HFFc6 (cell line): ENCODE measurements around the gene GPR17. TPM values are rescaled to one million over a fixed set of nuclear protein-coding genes. Genes with fewer than 3 reads are reported as not detected.

ENCODE experiments used
- DNase-seq: peaks from one replicate; pipeline ENCODE4 v3.0.0-alpha.2; 2018
- H3K27ac Mint-ChIP-seq: 2 replicates; pipeline ENCODE4 v1.8.0; 2020; ENCODE audit warnings: mild to moderate bottlenecking, mixed read lengths
- H3K27me3 Mint-ChIP-seq: 2 replicates; pipeline ENCODE4 v1.8.0; 2021; ENCODE audit warnings: mild to moderate bottlenecking, moderate library complexity, mixed read lengths; ENCODE audit not compliant: insufficient read depth
- H3K36me3 Mint-ChIP-seq: 2 replicates; pipeline ENCODE4 v1.8.0; 2021; ENCODE audit warnings: low read depth, mixed read lengths
- H3K4me1 Mint-ChIP-seq: 2 replicates; pipeline ENCODE4 v1.8.0; 2020; ENCODE audit warnings: low read depth, mixed read lengths
- H3K4me3 Mint-ChIP-seq: 2 replicates; pipeline ENCODE4 v1.8.0; 2020; ENCODE audit warnings: mild to moderate bottlenecking, moderate library complexity, mixed read lengths
- H3K9me3 Mint-ChIP-seq: 2 replicates; pipeline ENCODE4 v1.8.0; 2020; ENCODE audit warnings: mild to moderate bottlenecking, mixed read lengths
- CTCF ChIP-seq: fragments of 200-600 bp; sonication (generic); IDR thresholded peaks from 2 replicates; pipeline ENCODE4 v1.5.0; 2021; ENCODE audit warnings: antibody characterized with exemption, mild to moderate bottlenecking
- total RNA-seq, 6 experiments: library from RNA; stranded (reverse); fragmentation: NEBNext Ultra II Directional; extraction: Animal tissue kit (Norgen Biotek cat#: 25700); gene quantifications; 2 replicates in 1 of 6; 3 replicates in 5 of 6; pipeline ENCODE4 v1.2.3, GENCODE V29; 2021

Gene GPR17
- total RNA-seq, 6 experiments from 2014 or later: not detected

GRCh38 chr2:127612111-127612822, 33.7 kb upstream of the GPR17 start:
- H3K36me3 Mint-ChIP-seq: peaks cover 27% of the 10 kb centered on the region
- peaks cover 3% of the 10 kb centered on the region for H3K27me3 Mint-ChIP-seq
- H3K4me1 Mint-ChIP-seq: peaks cover 34% of the 10 kb centered on the region
- no peak overlapping the region for H3K4me3 Mint-ChIP-seq
- no peak for DNase-seq
- H3K9me3 Mint-ChIP-seq: peaks cover 17% of the 10 kb centered on the region
- TF ChIP-seq CTCF: no peak
- H3K27ac Mint-ChIP-seq: no peak overlapping the region

GRCh38 chr2:127614246-127614645, 31.7 kb upstream of the GPR17 start:
- peaks cover 32% of the 10 kb centered on the region for H3K36me3 Mint-ChIP-seq
- no peak for DNase-seq
- no peak overlapping the region for H3K4me3 Mint-ChIP-seq
- H3K27ac Mint-ChIP-seq: peak overlapping the region; percentile 87; the same call in 1 of the 2 replicates
- H3K4me1 Mint-ChIP-seq: peaks cover 51% of the 10 kb centered on the region
- no peak for TF ChIP-seq CTCF
- H3K9me3 Mint-ChIP-seq: peaks cover 17% of the 10 kb centered on the region
- H3K27me3 Mint-ChIP-seq: peaks cover 3% of the 10 kb centered on the region

DNA sequence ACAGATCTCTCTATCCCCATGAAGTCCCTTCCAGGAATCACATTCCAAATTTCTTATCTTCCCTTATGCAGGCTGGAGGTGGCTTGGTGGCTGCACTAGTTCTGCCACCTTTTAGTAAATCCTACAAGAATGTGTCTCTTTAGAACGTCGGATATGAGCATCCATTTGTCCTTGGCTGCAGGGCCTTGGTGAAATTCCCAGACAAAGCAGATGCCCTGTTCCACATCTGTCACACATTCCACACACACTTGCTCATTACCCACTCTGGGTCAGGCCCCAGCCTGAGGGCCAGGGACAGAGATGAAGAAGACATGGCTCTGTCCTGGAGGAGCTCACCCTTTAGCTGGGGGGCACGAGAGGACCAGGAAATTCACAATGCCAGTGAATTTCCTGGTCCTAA, 31.2 kb upstream of the GPR17 start:
- peak; percentile 84 for DNase-seq
- peaks cover 56% of the 10 kb centered on the region for H3K4me1 Mint-ChIP-seq
- TF ChIP-seq CTCF: no peak
- H3K27me3 Mint-ChIP-seq: peaks cover 3% of the 10 kb centered on the region
- H3K4me3 Mint-ChIP-seq: peak overlapping the region; percentile 82
- peaks cover 17% of the 10 kb centered on the region for H3K9me3 Mint-ChIP-seq
- peak overlapping the region; percentile 87 for H3K27ac Mint-ChIP-seq
- peaks cover 32% of the 10 kb centered on the region for H3K36me3 Mint-ChIP-seq

- 0 out of 2 replicates have a peak, but pooled peaks have one; percentile 14 for TF ChIP-seq CTCF
- peaks cover 60% of the 10 kb centered on the region for H3K4me1 Mint-ChIP-seq
- peak overlapping the region; percentile 82 for H3K4me3 Mint-ChIP-seq
- peaks cover 3% of the 10 kb centered on the region for H3K27me3 Mint-ChIP-seq
- peaks cover 17% of the 10 kb centered on the region for H3K9me3 Mint-ChIP-seq
- H3K36me3 Mint-ChIP-seq: peaks cover 27% of the 10 kb centered on the region
- peak overlapping the region; percentile 87 for H3K27ac Mint-ChIP-seq
- DNase-seq: peak; percentile 90
Measured at GRCh38 chr2:127615511-127616166, 30.3 kb upstream of the GPR17 start.

DNA sequence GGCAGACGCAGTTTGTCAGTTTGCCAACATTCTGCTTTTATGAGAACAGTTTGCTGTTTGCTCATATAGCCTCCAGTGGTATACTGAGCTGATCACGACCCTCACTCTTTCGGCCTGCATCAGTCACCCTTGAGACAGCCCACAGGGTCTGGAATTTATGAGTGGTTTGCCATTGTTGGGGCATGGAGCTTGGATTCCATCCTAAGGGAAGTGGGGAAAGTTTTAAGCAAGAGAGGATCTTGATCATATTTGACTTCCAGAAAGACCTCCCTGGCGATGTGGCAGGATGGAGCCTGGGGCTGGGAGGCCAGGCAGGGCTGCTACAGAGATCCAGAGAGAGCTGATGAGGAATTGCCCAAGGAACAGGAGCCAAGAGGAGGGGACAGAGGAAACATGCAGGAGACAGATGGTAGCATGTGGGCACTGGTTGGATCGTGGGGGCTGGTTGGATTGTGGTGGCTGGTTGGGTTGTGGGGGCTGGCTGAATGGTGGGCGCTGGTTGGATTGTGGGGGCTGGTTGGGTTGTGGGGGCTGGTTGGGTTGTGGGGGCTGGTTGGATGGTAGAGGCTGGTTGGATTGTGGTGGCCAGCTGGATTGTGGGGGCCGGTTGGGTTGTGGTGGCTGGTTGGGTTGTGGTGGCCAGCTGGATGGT, 27.3 kb upstream of the GPR17 start:
- Mint-ChIP-seq H3K27ac (peak overlapping the region; percentile 50), H3K4me1 (peaks cover 77% of the 10 kb centered on the region), H3K9me3 (peaks cover 5% of the 10 kb centered on the region), H3K27me3 (peaks cover 3% of the 10 kb centered on the region), H3K4me3 (peak overlapping the region; percentile 41; the same call in 1 of the 2 replicates), H3K36me3 (peaks cover 13% of the 10 kb centered on the region; the same call in 1 of the 2 replicates)
- no peak for TF ChIP-seq CTCF
- peak; percentile 33 for DNase-seq
